Pulmonary artery endothelial cell (primary cell): ENCODE results near the gene TMEM119. TPM values are rescaled to one million over a fixed set of nuclear protein-coding genes. Genes with fewer than 3 reads are reported as not detected.

Experiments used
- DNase-seq: peaks from one replicate; pipeline ENCODE4 v3.0.0-alpha.2; 2011; ENCODE audit warnings: low read depth, low spot score
- total RNA-seq: library from RNA; depleted of rRNA; stranded (reverse); fragments of >200 nt; gene quantifications from 2 replicates; pipeline ENCODE4 v1.2.3, GENCODE V29; 2014

The TMEM119 gene, protein sequence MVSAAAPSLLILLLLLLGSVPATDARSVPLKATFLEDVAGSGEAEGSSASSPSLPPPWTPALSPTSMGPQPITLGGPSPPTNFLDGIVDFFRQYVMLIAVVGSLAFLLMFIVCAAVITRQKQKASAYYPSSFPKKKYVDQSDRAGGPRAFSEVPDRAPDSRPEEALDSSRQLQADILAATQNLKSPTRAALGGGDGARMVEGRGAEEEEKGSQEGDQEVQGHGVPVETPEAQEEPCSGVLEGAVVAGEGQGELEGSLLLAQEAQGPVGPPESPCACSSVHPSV
- total RNA-seq: not detected in 2 replicates

GRCh38 chr12:108597559-108598471 is at the start of gene TMEM119:
Gene TMEM119 (minus strand): TSS chr12:108598084. CDS start chr12:108592383, 5,701 bp downstream.
- DNase-seq: no peak

DNA sequence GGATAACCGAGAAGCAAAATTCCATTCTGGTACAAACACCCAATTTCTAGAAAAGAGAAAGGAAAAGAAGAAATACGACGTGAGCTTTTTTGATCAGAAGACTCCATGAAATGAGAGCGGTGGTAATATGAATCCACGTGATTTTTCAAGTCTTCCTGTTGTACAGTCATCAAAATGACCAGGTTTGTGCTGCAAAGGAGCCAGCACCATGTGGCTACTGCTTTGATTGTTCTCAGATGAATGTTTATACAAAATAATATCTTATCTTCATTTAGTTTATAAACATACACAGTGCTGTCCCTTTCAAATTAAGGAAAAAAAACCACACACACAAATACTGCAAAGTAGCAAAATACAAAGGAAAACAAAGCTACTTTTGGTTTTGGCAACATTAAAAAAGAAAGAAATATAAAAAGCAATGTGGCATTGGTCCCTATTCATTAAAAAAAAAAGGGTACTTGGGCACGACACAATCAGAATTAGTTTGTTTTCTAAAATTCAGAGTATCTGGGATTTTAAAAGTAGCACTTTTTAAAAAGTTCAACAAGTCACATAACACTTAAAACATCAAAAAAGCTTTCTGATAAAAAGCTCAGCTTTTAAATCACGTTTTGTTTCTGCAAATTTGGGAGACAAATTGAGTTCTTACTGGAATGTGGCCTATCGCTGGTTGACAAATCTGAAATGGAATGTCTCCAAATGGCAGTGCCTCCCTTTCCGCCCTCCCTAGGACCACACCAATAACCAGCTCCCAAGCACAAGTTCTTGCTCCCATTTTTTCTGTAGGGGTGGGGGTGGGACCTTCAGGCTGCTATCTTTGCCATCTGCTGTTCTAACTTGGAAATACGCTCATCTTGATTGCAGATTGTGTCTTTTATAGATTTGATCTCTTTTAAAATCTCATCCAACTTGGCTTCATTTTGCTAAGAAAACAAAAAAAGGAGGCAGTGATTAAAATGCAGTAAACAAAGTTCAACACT is 49.0 kb upstream of the TMEM119 start:
- no peak for DNase-seq

DNA sequence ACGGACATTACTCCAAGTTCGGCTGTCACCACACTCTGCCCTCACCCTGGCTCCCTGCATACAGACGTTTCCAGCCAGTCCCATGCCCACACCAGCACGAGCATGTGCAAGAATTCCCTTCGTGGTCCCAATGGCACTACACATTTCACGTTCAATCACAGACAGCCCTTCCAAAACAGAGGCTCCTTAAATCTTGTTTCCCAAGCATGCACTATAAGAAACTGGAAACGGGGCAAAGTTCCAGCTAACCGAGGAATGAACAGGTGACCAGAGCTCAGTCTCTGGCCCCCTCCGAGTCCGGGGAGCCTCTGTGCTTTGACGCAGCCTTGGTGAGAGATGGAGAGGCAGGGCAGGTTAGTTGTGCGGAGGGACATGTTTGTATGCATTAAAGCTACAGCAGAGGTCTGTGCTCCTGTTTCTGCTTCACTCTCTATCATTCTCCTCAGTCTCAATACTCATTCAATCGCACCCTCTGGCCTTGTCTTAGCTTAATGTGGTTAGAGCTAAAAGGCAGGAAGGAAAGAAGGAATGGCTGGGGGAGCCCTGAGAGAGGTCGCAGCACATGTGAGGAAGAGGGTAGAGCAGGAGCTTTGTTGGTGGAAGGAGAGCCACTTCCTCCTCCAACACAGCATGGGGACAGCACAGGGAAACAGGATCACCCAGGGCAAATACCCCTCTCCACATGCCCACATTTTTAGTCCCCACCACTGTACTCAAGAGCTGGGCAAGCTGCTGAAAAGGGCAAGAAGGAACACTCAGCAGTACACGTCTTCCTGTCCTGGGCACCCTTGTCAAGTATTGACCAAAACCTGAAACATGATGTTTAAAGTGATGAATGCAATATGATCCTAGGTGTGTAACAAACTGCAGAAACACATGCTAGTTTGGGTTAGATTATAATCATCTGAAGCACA is 48.1 kb upstream of the TMEM119 start:
- DNase-seq: no peak

DNA sequence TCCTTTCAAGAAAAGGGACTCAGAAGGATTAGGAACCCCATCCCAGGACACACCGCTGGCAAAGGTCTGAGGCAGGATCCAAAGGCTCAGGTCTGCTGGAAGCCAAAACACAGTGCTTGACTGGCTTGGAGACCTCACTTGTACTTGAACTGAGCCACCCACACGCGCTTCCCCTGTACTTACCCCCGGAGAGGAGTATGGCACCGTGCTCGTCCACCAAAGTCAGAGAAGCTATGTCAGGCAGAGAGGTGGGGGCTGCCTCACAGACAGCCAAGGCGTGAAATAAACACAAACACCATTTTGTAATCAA is 46.9 kb upstream of the TMEM119 start:
- DNase-seq: no peak

DNA sequence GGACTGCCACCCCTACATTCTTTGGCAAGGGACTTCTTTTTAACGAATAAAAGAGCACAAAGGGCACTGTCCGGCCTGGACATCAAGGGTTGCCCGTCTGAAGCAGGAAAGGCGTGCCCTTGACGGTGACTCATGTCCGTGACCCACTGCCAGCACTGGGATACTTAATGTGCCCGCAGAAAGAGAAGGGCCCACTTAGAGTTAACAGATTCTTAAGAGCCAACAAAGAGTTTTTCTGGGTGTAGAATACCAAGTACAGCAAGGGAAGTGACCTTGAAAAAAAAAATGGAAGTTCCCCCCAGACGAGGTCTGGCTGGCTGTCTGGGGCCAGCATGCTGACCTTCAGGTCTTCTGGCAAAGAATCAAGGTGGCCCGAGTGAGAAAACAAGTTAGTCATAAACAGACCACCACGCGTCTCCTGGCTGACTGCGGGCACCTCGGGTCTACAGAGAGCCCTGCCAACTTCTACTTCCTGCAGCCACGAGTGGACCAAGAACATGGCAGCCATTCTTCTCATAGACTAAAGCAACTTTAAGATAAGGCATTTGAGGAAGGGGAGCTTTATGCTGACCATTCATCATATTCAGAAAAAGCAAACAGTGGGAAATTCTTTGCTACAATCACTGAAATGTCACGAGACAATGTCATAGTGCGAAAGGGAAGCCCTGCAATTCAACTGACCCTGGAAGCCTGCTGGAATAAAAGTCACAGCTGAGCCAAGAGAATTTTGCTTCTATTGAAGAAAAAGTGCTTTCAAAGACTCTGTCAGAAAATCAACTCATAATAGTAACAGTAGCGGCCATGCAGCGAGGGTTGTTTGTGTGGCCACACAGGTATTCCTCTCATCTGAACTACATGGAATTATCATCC is 46.3 kb upstream of the TMEM119 start:
- no peak for DNase-seq

GRCh38 chr12:108642899-108643654 is 45.2 kb upstream of the TMEM119 start:
- no peak for DNase-seq

GRCh38 chr12:108642269-108642870 is 44.5 kb upstream of the TMEM119 start:
- no peak for DNase-seq

DNA sequence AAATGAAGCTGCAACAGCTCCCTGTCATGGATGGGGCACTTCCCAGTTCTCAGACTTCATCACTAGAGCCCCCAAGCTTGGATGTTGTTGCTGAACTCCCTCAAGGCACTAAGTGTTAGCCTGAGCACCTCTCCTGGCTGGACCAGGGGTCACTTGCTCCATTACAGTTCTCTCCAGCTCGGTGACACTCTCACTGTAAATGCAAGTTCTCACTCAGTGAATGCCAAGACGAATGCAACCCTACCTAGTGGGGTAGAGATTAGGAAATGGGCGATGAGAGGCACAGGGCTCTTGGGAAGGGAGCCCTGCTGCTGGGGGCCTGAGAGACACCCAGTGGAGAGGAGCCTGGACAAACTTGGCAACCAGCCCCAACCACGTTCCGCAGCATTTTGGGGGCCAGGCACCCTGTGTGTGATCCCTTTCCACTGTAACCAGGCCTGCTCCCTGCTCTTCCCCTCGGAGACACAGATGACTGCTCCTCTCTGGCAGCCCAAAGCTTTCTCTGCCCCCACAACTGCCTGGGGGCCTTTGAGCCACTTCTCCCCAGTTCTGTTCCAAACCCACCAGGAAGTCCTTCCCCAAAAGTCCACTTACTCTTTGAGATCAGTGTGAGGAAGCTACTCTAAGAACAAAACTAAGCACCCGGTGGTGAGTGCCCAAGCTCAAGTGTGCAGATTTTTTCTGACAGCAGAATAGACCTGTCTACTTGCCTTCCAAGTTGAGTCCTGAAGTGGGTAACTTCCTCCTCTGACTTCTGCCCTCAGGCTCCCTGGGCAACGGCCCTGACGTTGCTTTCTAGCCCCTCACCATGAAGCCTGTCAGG is 43.8 kb upstream of the TMEM119 start:
- DNase-seq: no peak

GRCh38 chr12:108640802-108641445 is 43.0 kb upstream of the TMEM119 start:
- no peak for DNase-seq

- DNase-seq: no peak
These were observed 41.3 kb upstream of the TMEM119 start for GRCh38 chr12:108638997-108639822.

DNA sequence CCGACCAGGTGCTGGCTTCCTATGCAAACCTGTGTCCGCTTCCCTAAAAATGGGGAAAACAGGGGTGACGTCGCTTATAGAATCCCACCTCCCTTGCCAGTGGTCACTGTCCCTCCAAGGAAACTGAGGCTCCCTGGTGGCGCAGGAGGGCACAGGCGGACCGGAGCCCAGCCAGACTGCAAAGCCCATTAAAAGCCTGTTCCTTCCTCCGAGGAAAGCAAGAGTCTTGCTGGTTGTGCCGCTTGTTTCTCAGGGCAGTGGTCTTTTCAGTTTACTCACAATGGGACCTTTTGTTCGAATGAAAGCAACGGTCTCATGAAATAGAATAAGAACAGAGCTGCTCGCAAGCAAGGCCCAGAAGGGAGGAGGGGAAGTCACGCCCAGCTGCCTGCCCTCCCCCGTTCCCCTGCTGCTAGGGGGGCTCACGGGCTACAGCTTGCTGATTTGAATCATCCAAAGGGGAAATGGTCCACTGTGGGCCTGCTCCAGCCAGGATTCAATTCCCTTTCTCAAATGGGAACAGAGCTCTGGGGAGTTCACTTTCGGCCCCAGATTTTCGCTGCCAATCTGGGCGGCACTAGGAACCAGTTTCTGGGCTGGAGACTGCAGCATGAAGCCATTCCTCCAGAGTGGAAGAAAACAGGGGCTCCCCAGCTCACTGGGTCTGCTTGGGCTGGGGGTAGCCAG is 40.4 kb upstream of the TMEM119 start:
- no peak for DNase-seq

DNA sequence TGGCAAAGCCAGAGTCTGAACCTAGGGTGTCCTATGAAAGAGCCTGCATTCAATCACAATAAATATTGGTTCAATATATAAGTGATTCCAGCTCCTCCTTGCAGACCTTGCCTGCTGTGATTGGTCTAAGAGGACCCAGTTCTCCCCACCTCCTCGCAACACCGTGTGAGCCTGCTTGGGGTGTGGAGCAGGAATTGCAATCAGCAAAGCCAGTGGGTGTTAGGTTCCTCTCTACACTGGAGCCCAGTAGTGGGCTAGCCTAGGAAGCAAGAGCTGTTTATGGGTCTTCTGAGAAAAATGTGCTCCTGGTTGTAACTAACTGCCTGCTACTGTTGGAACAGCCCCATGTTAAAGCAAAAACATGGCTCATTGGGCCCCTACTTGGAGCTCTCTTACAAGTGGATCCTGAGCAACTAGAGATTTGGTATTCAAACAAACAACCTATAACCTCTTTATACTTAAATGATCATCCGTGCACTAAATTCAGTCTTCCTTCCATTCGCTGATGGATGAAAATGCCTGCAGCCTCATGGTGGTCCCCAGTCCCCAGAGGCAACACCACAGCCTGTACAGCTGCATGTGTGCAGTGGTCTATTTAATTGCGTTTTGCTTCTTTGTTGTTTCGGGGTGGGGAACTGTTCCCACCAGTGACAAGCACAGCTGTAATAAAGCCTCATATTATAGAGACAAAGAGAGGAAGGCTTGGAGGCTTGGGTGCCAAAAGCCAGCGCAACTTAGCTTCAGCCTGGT is 39.5 kb upstream of the TMEM119 start:
- DNase-seq: no peak

DNA sequence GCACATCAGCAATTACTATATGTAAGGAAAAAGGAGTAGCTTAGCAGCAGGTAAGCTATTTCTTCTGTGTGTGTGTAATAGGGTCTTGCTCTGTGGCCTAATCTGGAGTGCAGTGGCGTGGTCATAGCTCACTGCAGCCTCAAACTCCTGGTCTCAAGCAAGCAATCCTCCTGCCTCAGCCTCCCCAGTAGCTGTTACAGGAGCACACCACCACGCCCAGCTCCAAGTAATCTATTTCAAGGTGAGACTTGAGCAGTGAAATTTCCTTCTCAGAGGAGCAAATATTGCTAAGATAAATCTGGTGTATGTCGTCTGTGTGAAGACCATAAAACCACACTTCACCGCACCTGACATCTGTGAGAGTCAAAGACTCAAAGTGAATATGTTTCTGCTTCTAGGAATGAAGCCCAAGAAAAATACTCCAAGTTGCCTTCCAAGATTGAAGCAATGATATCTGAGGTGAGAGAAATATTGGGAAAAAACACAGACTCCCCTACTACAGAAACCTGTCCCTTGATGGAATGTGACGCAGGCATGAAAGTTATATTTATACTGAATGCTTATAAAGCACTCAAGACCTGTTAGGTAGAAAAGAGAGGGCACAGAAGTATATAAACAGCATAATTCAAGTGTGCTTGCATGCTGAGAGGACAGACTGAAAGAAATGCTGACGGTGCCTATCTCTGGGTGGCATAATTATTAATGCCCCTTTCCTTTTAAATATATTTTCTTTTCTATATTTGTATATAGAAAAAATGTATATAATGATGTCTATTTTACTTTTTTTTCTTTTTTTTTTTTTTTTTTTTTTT is 38.3 kb upstream of the TMEM119 start:
- DNase-seq: no peak
